Measurements from ENCODE around the gene VSIR.

DNA sequence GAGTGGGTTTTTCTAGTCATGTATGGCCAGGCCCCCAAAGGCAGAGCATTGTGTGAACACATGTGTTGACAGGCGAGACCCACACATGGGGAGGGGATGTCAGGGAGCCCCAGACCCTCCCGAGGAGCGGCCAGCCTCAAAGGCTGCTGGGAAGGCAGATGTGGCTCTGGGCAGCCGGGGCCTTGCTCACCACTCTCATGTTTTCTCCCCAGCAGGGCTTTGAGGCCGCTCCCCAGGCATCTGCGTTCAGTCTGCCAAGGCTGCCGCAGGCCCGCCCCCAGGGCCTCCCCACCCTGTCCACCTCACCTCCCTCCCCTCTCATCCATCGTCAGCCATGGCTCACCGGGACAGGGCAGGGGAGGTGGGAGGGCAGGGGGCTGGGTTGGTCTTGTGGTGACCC lies 16.6 kb upstream of the VSIR start:
- TF ChIP-seq CTCF (IDR thresholded peaks at IDR 0.05), result no peak
- no peak for TF ChIP-seq POLR2A (IDR thresholded peaks at IDR 0.05)
- no peak for TF ChIP-seq POLR2AphosphoS5 (IDR thresholded peaks at IDR 0.05)
- no peak for TF ChIP-seq EP300 (IDR thresholded peaks at IDR 0.05; ENCODE audit: low read depth)

Data from transverse colon (tissue), 4 donors.